ENCODE results near the gene BCDIN3D. TPM values are rescaled to one million over a fixed set of nuclear protein-coding genes. Genes with fewer than 3 reads are reported as not detected.
A peak's percentile ranks its signal among the peaks of the same experiment; 100 is the strongest.

Gene BCDIN3D
- total RNA-seq, 1 experiment from 2014 or later, result 3.3 TPM

DNA sequence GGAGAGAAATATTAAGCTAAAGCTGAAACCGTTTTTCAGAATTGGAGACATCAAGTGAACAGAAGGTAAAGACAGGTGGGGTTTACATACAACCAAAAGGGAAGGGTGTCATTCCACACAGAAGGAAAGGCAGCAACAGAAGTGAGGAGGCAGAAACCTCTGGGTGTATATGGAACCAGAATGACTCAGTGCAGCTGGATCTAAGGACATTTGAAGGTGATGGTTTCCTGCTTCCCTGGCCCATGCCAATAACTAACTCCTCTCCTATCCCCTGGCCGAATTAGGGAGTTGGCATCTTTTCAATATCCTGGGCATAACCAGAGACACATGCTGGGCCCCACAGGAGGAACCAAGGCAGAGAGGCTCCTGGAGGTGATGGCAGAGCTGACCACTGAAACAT lies 23.1 kb downstream of the BCDIN3D start:
- Histone ChIP-seq H4K5ac (ENCODE audit: insufficient read length, low read depth, low read length) (no peak overlapping the region), H3K23ac (ENCODE audit: insufficient read length, low read depth, low read length) (no peak overlapping the region), H3K18ac (ENCODE audit: insufficient read length, low read depth, low read length) (no peak overlapping the region), H2BK15ac (ENCODE audit: low read depth, low read length) (no peak overlapping the region), H3K4me1 (ENCODE audit: insufficient read depth, low read length) (no peaks in the 10 kb centered on the region; the same call in 1 of the 2 replicates), H3K56ac (ENCODE audit: insufficient read length, low read depth, low read length) (no peak overlapping the region), H3K27me3 (ENCODE audit: insufficient read depth, low read length) (no peaks in the 10 kb centered on the region), H2BK20ac (ENCODE audit: low read depth, low read length, poor library complexity, severe bottlenecking) (no peak overlapping the region), H2BK12ac (ENCODE audit: insufficient read length, low read depth, low read length) (no peak overlapping the region), H2BK5ac (ENCODE audit: insufficient read length, low read length) (no peak overlapping the region), H2BK120ac (ENCODE audit: low read depth, low read length, poor library complexity, severe bottlenecking) (no peak overlapping the region), H3K79me2 (ENCODE audit: insufficient read depth, low read length) (peaks cover 2% of the 10 kb centered on the region; the same call in 1 of the 2 replicates), H2AFZ (ENCODE audit: low read length) (no peak overlapping the region), H3K4me2 (ENCODE audit: insufficient read depth, insufficient read length, low read length) (no peak overlapping the region), H3K27ac (ENCODE audit: insufficient read length, low read depth, low read length) (no peak overlapping the region), H3K23me2 (ENCODE audit: insufficient read length, low read depth, low read length, poor library complexity, severe bottlenecking) (no peaks in the 10 kb centered on the region), H4K91ac (ENCODE audit: insufficient read length, low read depth, low read length) (no peak overlapping the region), H3K9ac (ENCODE audit: extremely low read depth, insufficient read length, low read length) (no peak overlapping the region), H3K9me3 (ENCODE audit: control insufficient read depth, low read depth, low read length) (no peaks in the 10 kb centered on the region), H4K20me1 (ENCODE audit: control insufficient read depth, insufficient read depth, insufficient read length) (no peaks in the 10 kb centered on the region), H4K8ac (replicated peaks; ENCODE audit: insufficient read length, low read depth, low read length) (no peak overlapping the region), H3K4ac (ENCODE audit: low read depth, low read length) (no peak overlapping the region), H3K14ac (ENCODE audit: insufficient read depth, low read length) (no peak overlapping the region), H3K79me1 (ENCODE audit: insufficient read depth, low read depth, low read length, poor library complexity, severe bottlenecking) (no peaks in the 10 kb centered on the region), H3T11ph (ENCODE audit: low read length) (no peak overlapping the region), H2AK5ac (ENCODE audit: insufficient read length, low read length) (no peak overlapping the region)
- no CpG with 5 or more reads among the region's 2 CpGs for WGBS (ENCODE audit: extremely low coverage, insufficient read length, low lambda C conversion rate)
- Mint-ChIP-seq H3K9me3 (no peaks in the 10 kb centered on the region), H3K4me3 (no peak overlapping the region), H3K4me1 (peaks cover 13 to 34% of the 10 kb centered on the region in 2 experiments), H3K27ac (peak overlapping the region in 1 of 3 experiments; percentile 7; a peak in 2 of 7 replicates), H3K36me3 (ENCODE audit: insufficient read depth in 1 of 3, low read depth in 3 of 3) (peaks cover 13 to 22% (median 21%) of the 10 kb centered on the region in 3 experiments), H3K27me3 (ENCODE audit: low read depth) (no peaks in the 10 kb centered on the region)
- TF ChIP-seq, protein P1, sequence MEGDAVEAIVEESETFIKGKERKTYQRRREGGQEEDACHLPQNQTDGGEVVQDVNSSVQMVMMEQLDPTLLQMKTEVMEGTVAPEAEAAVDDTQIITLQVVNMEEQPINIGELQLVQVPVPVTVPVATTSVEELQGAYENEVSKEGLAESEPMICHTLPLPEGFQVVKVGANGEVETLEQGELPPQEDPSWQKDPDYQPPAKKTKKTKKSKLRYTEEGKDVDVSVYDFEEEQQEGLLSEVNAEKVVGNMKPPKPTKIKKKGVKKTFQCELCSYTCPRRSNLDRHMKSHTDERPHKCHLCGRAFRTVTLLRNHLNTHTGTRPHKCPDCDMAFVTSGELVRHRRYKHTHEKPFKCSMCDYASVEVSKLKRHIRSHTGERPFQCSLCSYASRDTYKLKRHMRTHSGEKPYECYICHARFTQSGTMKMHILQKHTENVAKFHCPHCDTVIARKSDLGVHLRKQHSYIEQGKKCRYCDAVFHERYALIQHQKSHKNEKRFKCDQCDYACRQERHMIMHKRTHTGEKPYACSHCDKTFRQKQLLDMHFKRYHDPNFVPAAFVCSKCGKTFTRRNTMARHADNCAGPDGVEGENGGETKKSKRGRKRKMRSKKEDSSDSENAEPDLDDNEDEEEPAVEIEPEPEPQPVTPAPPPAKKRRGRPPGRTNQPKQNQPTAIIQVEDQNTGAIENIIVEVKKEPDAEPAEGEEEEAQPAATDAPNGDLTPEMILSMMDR (conservative IDR thresholded peaks at IDR 0.05), result no peak
- DNase-seq, result no peak
